ENCODE results near the gene CADPS. TPM values are rescaled to one million over a fixed set of nuclear protein-coding genes. Genes with fewer than 3 reads are reported as not detected.

CADPS gene
- polyA plus RNA-seq, 3 donors, result not detected

- intact Hi-C loops (cut with micrococcal nuclease), result no loop called here
Measured at GRCh38 chr3:62803276-62803675, 71.9 kb downstream of the CADPS start.

GRCh38 chr3:62798000-62798399 lies 77.2 kb downstream of the CADPS start:
- no peaks in the 10 kb centered on the region for H4K20me1 ChIP-seq (ENCODE audit: insufficient read depth, low read length)
- H3K4me3 ChIP-seq (replicated peaks in 1 of 3; ENCODE audit: low read depth in 2 of 3, low read length in 3 of 3), result no peak overlapping the region
- H3K4me1 Mint-ChIP-seq, result no peaks in the 10 kb centered on the region
- no peak overlapping the region for H3K27ac ChIP-seq (ENCODE audit: low read depth in 1 of 2, low read length in 2 of 2)
- intact Hi-C loops (cut with micrococcal nuclease), result no loop called here
- H3K36me3 ChIP-seq (replicated peaks in 1 of 2; ENCODE audit: control insufficient read depth in 1 of 2, insufficient read depth in 2 of 2, low read length in 2 of 2), result no peaks in the 10 kb centered on the region
- H3K27ac Mint-ChIP-seq, result no peak overlapping the region
- H3K4me2 ChIP-seq (replicated peaks; ENCODE audit: extremely low read depth, low read length, poor library complexity, severe bottlenecking), result no peak overlapping the region
- H3K36me3 Mint-ChIP-seq, result no peaks in the 10 kb centered on the region
- H3K4me3 Mint-ChIP-seq, result no peak overlapping the region
- no peak for TF ChIP-seq CTCF (IDR thresholded peaks at IDR 0.05)
- H3K9me3 Mint-ChIP-seq, result peaks cover 0 to 6% (median 0%) of the 10 kb centered on the region in 7 donors
- H3K9me3 ChIP-seq (replicated peaks in 1 of 2; ENCODE audit: control insufficient read depth in 1 of 2, insufficient read depth in 1 of 2, low read length in 2 of 2), result no peaks in the 10 kb centered on the region
- DNase-seq, result no peak
- no peak overlapping the region for H2AFZ ChIP-seq (ENCODE audit: insufficient read depth, low read depth, low read length, poor library complexity, severe bottlenecking)
- H3K27me3 Mint-ChIP-seq (ENCODE audit: low read depth in 3 of 3), result peaks cover 0 to 2% (median 0%) of the 10 kb centered on the region in 3 donors
- 0% methylated on average over 1 of the region's 3 CpGs for WGBS (ENCODE audit: insufficient coverage)
- no peak overlapping the region for H3K9ac ChIP-seq (ENCODE audit: insufficient read depth, low read length, poor library complexity, severe bottlenecking)
- H3K4me1 ChIP-seq (ENCODE audit: control insufficient read depth in 1 of 2, insufficient read depth in 2 of 2, low read length in 2 of 2), result no peaks in the 10 kb centered on the region
- no peaks in the 10 kb centered on the region for H3K79me2 ChIP-seq (ENCODE audit: insufficient read depth, low read length)
- no peaks in the 10 kb centered on the region for H3K27me3 ChIP-seq (ENCODE audit: control insufficient read depth in 2 of 2, insufficient read depth in 2 of 2, low read length in 2 of 2)

More at GRCh38 chr3:62803276-62803675, 71.9 kb downstream of the CADPS start:
- no CpG with 5 or more reads among the region's 2 CpGs for WGBS (ENCODE audit: insufficient coverage)
- Histone ChIP-seq H3K27me3 (ENCODE audit: control insufficient read depth in 2 of 2, insufficient read depth in 2 of 2, low read length in 2 of 2) (no peaks in the 10 kb centered on the region), H2AFZ (ENCODE audit: insufficient read depth, low read depth, low read length, poor library complexity, severe bottlenecking) (no peak overlapping the region), H3K4me1 (ENCODE audit: control insufficient read depth in 1 of 2, insufficient read depth in 2 of 2, low read length in 2 of 2) (no peaks in the 10 kb centered on the region), H3K27ac (ENCODE audit: low read depth in 1 of 2, low read length in 2 of 2) (no peak overlapping the region), H3K4me3 (replicated peaks in 1 of 3; ENCODE audit: low read depth in 2 of 3, low read length in 3 of 3) (no peak overlapping the region), H3K9me3 (replicated peaks in 1 of 2; ENCODE audit: control insufficient read depth in 1 of 2, insufficient read depth in 1 of 2, low read length in 2 of 2) (no peaks in the 10 kb centered on the region), H3K4me2 (replicated peaks; ENCODE audit: extremely low read depth, low read length, poor library complexity, severe bottlenecking) (no peak overlapping the region), H3K9ac (ENCODE audit: insufficient read depth, low read length, poor library complexity, severe bottlenecking) (no peak overlapping the region), H3K36me3 (replicated peaks in 1 of 2; ENCODE audit: control insufficient read depth in 1 of 2, insufficient read depth in 2 of 2, low read length in 2 of 2) (no peaks in the 10 kb centered on the region), H4K20me1 (ENCODE audit: insufficient read depth, low read length) (no peaks in the 10 kb centered on the region), H3K79me2 (ENCODE audit: insufficient read depth, low read length) (no peaks in the 10 kb centered on the region)
- H3K27me3 Mint-ChIP-seq (ENCODE audit: low read depth in 3 of 3), result peaks cover 0 to 2% (median 0%) of the 10 kb centered on the region in 3 donors
- H3K27ac Mint-ChIP-seq, result no peak overlapping the region
- no peak overlapping the region for H3K4me3 Mint-ChIP-seq
- peaks cover 0 to 5% (median 0%) of the 10 kb centered on the region in 7 donors for H3K9me3 Mint-ChIP-seq
- H3K4me1 Mint-ChIP-seq, result no peaks in the 10 kb centered on the region
- no peaks in the 10 kb centered on the region for H3K36me3 Mint-ChIP-seq
- no peak for TF ChIP-seq CTCF (IDR thresholded peaks at IDR 0.05)
- DNase-seq, result no peak
